ENCODE measurements around the gene SMPD1. TPM values are rescaled to one million over a fixed set of nuclear protein-coding genes. Genes with fewer than 3 reads are reported as not detected.
"Not testable (repeated sequence)": the region's sequence is repeated elsewhere in the genome, so short reads cannot be mapped to it uniquely, and the experiment has no call there.

Gene SMPD1
- total and polyA plus RNA-seq, 2 experiments from 2014 or later: 63.0 to 70.0 TPM

DNA sequence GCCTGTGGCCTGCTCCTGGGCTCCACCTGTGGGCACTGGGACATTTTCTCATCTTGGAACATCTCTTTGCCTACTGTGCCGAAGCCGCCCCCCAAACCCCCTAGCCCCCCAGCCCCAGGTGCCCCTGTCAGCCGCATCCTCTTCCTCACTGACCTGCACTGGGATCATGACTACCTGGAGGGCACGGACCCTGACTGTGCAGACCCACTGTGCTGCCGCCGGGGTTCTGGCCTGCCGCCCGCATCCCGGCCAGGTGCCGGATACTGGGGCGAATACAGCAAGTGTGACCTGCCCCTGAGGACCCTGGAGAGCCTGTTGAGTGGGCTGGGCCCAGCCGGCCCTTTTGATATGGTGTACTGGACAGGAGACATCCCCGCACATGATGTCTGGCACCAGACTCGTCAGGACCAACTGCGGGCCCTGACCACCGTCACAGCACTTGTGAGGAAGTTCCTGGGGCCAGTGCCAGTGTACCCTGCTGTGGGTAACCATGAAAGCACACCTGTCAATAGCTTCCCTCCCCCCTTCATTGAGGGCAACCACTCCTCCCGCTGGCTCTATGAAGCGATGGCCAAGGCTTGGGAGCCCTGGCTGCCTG lies 1.4 kb downstream of the SMPD1 start:
- Histone ChIP-seq H3K9me2 (replicated peaks; ENCODE audit: insufficient read depth) (no peaks in the 10 kb centered on the region), H3K4me2 (peak overlapping the region; percentile 82), H3K4me1 (ENCODE audit: insufficient read depth) (peaks cover 11% of the 10 kb centered on the region), H3K27ac (no peak overlapping the region), H4K20me1 (ENCODE audit: insufficient read depth, poor library complexity, severe bottlenecking) (no peaks in the 10 kb centered on the region), H3K36me3 (replicated peaks; ENCODE audit: insufficient read depth, low read depth) (no peaks in the 10 kb centered on the region), H3K79me2 (peaks cover 13% of the 10 kb centered on the region), H2AFZ (no peak overlapping the region), H3K9me3 (ENCODE audit: low read depth) (no peaks in the 10 kb centered on the region), H3K27me3 (no peaks in the 10 kb centered on the region), H3K4me3 (no peak overlapping the region)
- WGBS (ENCODE audit: low lambda C conversion rate, missing lambda C conversion rate): 97% methylated on average over 16 of the region's 18 CpGs
- TF ChIP-seq EZH2phosphoT487 (IDR thresholded peaks at IDR 0.05; ENCODE audit: low read depth, severe bottlenecking, unreplicated experiment) (no peak), EZH2 (IDR thresholded peaks at IDR 0.05; ENCODE audit: borderline replicate concordance) (no peak)
- no peak for DNase-seq (ENCODE audit: low spot score)

- not testable (repeated sequence) for H3K4me2 ChIP-seq; H3K9me3 ChIP-seq (ENCODE audit: low read depth); DNase-seq (ENCODE audit: low spot score); H2AFZ ChIP-seq; H3K9me2 ChIP-seq (replicated peaks; ENCODE audit: insufficient read depth); H3K27ac ChIP-seq; H3K36me3 ChIP-seq (replicated peaks; ENCODE audit: insufficient read depth, low read depth); H4K20me1 ChIP-seq (ENCODE audit: insufficient read depth, poor library complexity, severe bottlenecking); H3K27me3 ChIP-seq; H3K4me3 ChIP-seq
- H3K4me1 ChIP-seq (ENCODE audit: insufficient read depth): peaks cover 11% of the 10 kb centered on the region
- 94% methylated on average over 2 of the region's 4 CpGs for WGBS (ENCODE audit: low lambda C conversion rate, missing lambda C conversion rate)
- peaks cover 13% of the 10 kb centered on the region for H3K79me2 ChIP-seq
Measured at GRCh38 chr11:6392251-6392650, 2.0 kb downstream of the SMPD1 start.

- H3K9me3 ChIP-seq (ENCODE audit: low read depth): no peaks in the 10 kb centered on the region
- no peak overlapping the region for H2AFZ ChIP-seq
- no peak overlapping the region for H3K4me2 ChIP-seq
- WGBS (ENCODE audit: low lambda C conversion rate, missing lambda C conversion rate): 96% methylated on average over 16 of the region's 16 CpGs
- no peaks in the 10 kb centered on the region for H3K27me3 ChIP-seq
- H3K36me3 ChIP-seq (replicated peaks; ENCODE audit: insufficient read depth, low read depth): no peaks in the 10 kb centered on the region
- DNase-seq (ENCODE audit: low spot score): no peak
- peaks cover 13% of the 10 kb centered on the region for H3K79me2 ChIP-seq
- H3K9me2 ChIP-seq (replicated peaks; ENCODE audit: insufficient read depth): no peaks in the 10 kb centered on the region
- peaks cover 19% of the 10 kb centered on the region for H3K4me1 ChIP-seq (ENCODE audit: insufficient read depth)
- TF ChIP-seq EZH2 (IDR thresholded peaks at IDR 0.05; ENCODE audit: borderline replicate concordance) (no peak), EZH2phosphoT487 (IDR thresholded peaks at IDR 0.05; ENCODE audit: low read depth, severe bottlenecking, unreplicated experiment) (no peak), CTCF (IDR thresholded peaks at IDR 0.05; ENCODE audit: poor library complexity) (no peak)
- H4K20me1 ChIP-seq (ENCODE audit: insufficient read depth, poor library complexity, severe bottlenecking): no peaks in the 10 kb centered on the region
- no peak overlapping the region for H3K27ac ChIP-seq
- no peak overlapping the region for H3K4me3 ChIP-seq
Measured at GRCh38 chr11:6393989-6394670, 3.9 kb downstream of the SMPD1 start.

DNA sequence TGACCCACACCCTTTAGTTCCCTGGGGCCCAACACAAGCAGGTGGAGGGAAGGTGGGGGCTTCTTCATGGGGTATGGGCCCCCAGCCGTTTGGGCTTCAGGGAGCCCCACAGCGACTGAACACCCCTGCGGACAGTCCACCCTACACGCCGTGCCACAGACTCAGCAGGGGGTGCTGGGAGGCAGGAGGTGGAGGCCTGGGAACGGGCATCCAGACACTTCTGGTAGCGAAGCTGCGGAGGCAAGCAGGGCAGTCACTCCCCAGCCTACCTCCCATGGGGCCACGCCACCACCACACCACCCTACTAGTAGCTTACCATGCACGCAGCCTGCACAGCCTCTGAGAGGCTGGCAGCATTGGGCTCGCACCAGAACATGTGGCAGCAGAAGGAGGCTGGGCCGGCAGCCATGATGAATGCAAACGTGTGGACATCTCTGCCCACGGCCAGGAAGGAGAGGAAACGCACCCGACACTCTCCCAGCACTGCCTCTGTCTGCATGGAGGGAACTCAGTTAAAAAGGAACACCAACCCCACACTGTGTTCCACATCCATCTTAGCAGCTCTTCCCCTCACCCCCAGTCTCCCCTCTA lies 5.3 kb downstream of the SMPD1 start:
- Histone ChIP-seq H3K4me2 (no peak overlapping the region), H3K4me1 (ENCODE audit: insufficient read depth) (peaks cover 13% of the 10 kb centered on the region), H3K9me2 (replicated peaks; ENCODE audit: insufficient read depth) (no peaks in the 10 kb centered on the region), H3K9me3 (ENCODE audit: low read depth) (no peaks in the 10 kb centered on the region), H3K4me3 (no peak overlapping the region), H3K27ac (no peak overlapping the region), H3K36me3 (replicated peaks; ENCODE audit: insufficient read depth, low read depth) (no peaks in the 10 kb centered on the region), H2AFZ (no peak overlapping the region), H3K79me2 (peaks cover 13% of the 10 kb centered on the region), H3K27me3 (no peaks in the 10 kb centered on the region), H4K20me1 (ENCODE audit: insufficient read depth, poor library complexity, severe bottlenecking) (no peaks in the 10 kb centered on the region)
- no peak for TF ChIP-seq EZH2 (IDR thresholded peaks at IDR 0.05; ENCODE audit: borderline replicate concordance)
- no peak for TF ChIP-seq CTCF (IDR thresholded peaks at IDR 0.05; ENCODE audit: poor library complexity)
- no peak for TF ChIP-seq EZH2phosphoT487 (IDR thresholded peaks at IDR 0.05; ENCODE audit: low read depth, severe bottlenecking, unreplicated experiment)
- WGBS (ENCODE audit: low lambda C conversion rate, missing lambda C conversion rate): 94% methylated on average over 16 of the region's 16 CpGs
- no peak for DNase-seq (ENCODE audit: low spot score)

Measured in hepatocyte (in vitro differentiated cells).